ENCODE data around the gene SSH2.

The SSH2 gene

DNA sequence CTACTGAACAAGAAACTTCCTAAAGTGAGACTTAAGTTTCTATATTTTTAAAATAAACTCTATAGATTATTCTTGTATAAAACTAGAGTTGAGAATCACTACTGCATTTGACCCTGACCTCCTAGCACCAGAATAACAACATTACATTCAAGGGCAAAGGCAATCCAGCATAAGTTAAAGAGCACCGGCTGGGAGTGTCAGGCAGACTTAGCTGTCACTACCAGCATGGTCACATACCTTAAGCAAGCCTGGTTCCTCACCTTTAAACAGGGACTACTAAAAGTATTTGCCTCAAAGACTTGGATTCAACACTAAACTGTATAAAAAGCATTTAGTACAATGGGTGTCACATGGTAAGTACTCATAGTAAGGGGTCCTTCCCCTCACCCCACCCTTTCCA is 90.4 kb downstream of the SSH2 start:
- H3K27ac ChIP-seq (ENCODE audit: low read depth in 2 of 2, low read length in 2 of 2): no peak overlapping the region
- no peaks in the 10 kb centered on the region for H3K27me3 ChIP-seq (ENCODE audit: control insufficient read depth in 2 of 2, insufficient read depth in 2 of 2, low read length in 2 of 2)
- no peaks in the 10 kb centered on the region for H3K9me3 ChIP-seq (ENCODE audit: control insufficient read depth in 2 of 2, low read length in 2 of 2)
- peaks cover 0 to 3% of the 10 kb centered on the region in 2 donors for H3K4me1 ChIP-seq (ENCODE audit: control insufficient read depth in 2 of 2, insufficient read depth in 2 of 2, low read length in 2 of 2)
- no peak overlapping the region for H3K9ac ChIP-seq (ENCODE audit: low read depth in 1 of 2, low read length in 2 of 2)
- H3K36me3 ChIP-seq (ENCODE audit: control insufficient read depth in 2 of 2, insufficient read depth in 2 of 2, low read length in 2 of 2): no peaks in the 10 kb centered on the region
- H3K4me3 ChIP-seq (ENCODE audit: low read length in 2 of 2): no peak overlapping the region

DNA sequence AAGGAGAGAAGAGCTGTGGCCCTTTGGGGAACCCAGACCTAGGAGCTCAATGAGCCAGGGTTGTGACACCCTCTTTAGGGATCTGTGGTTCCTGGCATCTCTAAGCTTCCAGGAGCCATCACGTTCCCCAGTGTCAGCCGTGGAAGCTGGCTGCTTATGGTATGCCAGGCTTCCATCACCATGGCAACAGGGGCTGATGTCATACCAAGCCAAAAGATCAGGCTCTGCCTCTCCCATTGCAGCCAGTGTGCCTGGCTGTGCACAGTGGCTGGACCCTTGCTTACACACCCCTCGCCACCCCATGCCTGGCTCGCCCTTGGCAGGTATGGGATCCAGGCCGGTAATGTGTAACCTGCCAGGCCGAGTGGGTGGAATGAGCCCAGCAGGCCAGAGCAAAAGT is 91.1 kb downstream of the SSH2 start:
- no peaks in the 10 kb centered on the region for H3K27me3 ChIP-seq (ENCODE audit: control insufficient read depth in 2 of 2, insufficient read depth in 2 of 2, low read length in 2 of 2)
- H3K27ac ChIP-seq (ENCODE audit: low read depth in 2 of 2, low read length in 2 of 2): no peak overlapping the region
- no peak overlapping the region for H3K4me3 ChIP-seq (ENCODE audit: low read length in 2 of 2)
- no peak overlapping the region for H3K9ac ChIP-seq (ENCODE audit: low read depth in 1 of 2, low read length in 2 of 2)
- no peaks in the 10 kb centered on the region for H3K36me3 ChIP-seq (ENCODE audit: control insufficient read depth in 2 of 2, insufficient read depth in 2 of 2, low read length in 2 of 2)
- H3K9me3 ChIP-seq (ENCODE audit: control insufficient read depth in 2 of 2, low read length in 2 of 2): no peaks in the 10 kb centered on the region
- H3K4me1 ChIP-seq (ENCODE audit: control insufficient read depth in 2 of 2, insufficient read depth in 2 of 2, low read length in 2 of 2): peaks cover 0 to 3% of the 10 kb centered on the region in 2 donors

DNA sequence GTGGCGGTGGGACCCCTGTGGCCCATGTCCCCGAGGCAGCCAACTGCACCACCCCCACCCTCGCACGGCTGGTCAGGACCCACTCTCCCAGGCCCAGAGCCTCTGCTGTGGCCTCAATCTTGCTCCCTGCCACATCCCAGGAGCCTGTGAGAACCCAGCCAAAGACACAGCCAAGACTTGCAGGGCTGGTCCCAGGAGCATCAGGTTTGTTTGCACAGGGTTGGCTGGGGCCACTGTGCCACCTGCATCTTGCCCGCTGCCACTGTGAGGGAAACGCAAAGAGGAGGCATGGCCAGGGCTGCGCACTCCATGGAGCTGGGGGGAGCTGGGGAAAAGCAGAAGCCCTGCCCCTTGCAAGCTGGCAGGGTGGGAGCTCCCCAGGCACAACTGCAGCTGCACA is 92.5 kb downstream of the SSH2 start:
- Histone ChIP-seq H3K36me3 (ENCODE audit: control insufficient read depth in 2 of 2, insufficient read depth in 2 of 2, low read length in 2 of 2) (no peaks in the 10 kb centered on the region), H3K9me3 (ENCODE audit: control insufficient read depth in 2 of 2, low read length in 2 of 2) (no peaks in the 10 kb centered on the region), H3K4me1 (ENCODE audit: control insufficient read depth in 2 of 2, insufficient read depth in 2 of 2, low read length in 2 of 2) (peaks cover 0 to 3% of the 10 kb centered on the region in 2 donors), H3K4me3 (ENCODE audit: low read length in 2 of 2) (no peak overlapping the region), H3K9ac (ENCODE audit: low read depth in 1 of 2, low read length in 2 of 2) (no peak overlapping the region), H3K27ac (ENCODE audit: low read depth in 2 of 2, low read length in 2 of 2) (no peak overlapping the region), H3K27me3 (ENCODE audit: control insufficient read depth in 2 of 2, insufficient read depth in 2 of 2, low read length in 2 of 2) (no peaks in the 10 kb centered on the region)

DNA sequence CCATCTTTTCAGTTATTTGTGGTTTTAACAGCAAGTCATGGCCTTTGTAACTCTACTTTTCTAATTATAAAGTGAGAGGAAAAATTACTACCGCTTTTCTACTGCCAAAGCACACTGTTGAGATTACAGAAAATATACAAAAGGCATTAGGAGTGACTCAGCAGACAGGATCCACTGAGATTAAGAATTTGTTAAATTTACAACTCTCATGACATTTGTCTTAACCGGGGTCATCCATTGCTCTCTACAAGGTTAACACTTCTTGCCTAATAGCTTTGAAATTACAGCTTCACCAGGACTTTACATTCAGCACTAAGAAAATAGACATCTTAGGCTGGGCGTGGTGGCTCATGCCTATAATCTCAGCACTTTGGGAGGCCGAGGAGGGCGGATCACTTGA is 93.4 kb downstream of the SSH2 start:
- H3K9ac ChIP-seq (ENCODE audit: low read depth in 1 of 2, low read length in 2 of 2): no peak overlapping the region
- no peaks in the 10 kb centered on the region for H3K36me3 ChIP-seq (ENCODE audit: control insufficient read depth in 2 of 2, insufficient read depth in 2 of 2, low read length in 2 of 2)
- H3K27ac ChIP-seq (ENCODE audit: low read depth in 2 of 2, low read length in 2 of 2): no peak overlapping the region
- no peaks in the 10 kb centered on the region for H3K9me3 ChIP-seq (ENCODE audit: control insufficient read depth in 2 of 2, low read length in 2 of 2)
- peaks cover 0 to 3% of the 10 kb centered on the region in 2 donors for H3K4me1 ChIP-seq (ENCODE audit: control insufficient read depth in 2 of 2, insufficient read depth in 2 of 2, low read length in 2 of 2)
- H3K4me3 ChIP-seq (ENCODE audit: low read length in 2 of 2): no peak overlapping the region
- H3K27me3 ChIP-seq (ENCODE audit: control insufficient read depth in 2 of 2, insufficient read depth in 2 of 2, low read length in 2 of 2): no peaks in the 10 kb centered on the region

DNA sequence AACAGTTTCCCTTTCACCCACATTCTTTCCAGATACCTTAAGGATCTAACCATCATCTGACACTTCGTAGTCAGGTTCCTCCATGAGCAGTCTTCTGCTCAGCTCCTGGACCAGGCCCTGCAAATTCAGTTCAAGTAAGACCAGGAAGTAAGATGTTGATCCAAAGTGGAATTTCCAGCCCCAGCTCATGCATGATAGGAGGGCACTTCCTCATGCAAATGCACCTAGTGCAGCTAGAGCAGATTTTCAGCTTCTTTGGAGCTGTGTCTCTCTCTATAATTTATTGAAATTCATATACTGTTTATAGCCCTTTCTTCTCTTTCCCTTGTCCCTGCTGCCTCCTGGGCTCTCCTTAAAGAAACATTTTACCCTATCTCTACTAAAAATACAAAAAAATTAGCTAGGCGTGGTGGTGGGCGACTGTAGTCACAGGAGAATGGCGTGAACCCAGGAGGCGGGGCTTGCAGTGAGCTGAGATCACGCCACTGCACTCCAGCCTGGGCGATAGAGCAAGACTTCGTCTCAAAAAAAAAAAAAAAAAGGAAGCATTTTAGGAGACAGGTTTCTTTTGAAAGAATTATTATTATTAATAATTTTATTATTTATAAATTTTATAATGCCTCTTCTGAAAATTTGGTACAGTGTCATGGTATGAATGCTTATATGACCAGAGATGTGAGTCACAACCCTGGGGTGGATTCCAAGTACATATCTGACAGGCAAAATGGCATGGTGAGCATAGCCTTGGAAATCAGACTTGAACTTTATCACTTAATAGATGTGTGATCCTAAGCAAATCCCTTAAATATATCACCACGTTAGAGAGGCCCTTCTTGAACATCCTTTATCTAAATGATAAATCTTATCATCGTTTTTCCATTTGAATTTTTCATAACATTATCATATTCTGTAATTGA is 94.3 kb downstream of the SSH2 start:
- Histone ChIP-seq H3K4me1 (ENCODE audit: control insufficient read depth in 2 of 2, insufficient read depth in 2 of 2, low read length in 2 of 2) (peaks cover 0 to 3% of the 10 kb centered on the region in 2 donors), H3K27ac (ENCODE audit: low read depth in 2 of 2, low read length in 2 of 2) (peak overlapping the region; percentile 18 to 45), H3K9me3 (ENCODE audit: control insufficient read depth in 2 of 2, low read length in 2 of 2) (no peaks in the 10 kb centered on the region), H3K4me3 (ENCODE audit: low read length in 2 of 2) (no peak overlapping the region), H3K27me3 (ENCODE audit: control insufficient read depth in 2 of 2, insufficient read depth in 2 of 2, low read length in 2 of 2) (no peaks in the 10 kb centered on the region), H3K9ac (ENCODE audit: low read depth in 1 of 2, low read length in 2 of 2) (no peak overlapping the region), H3K36me3 (ENCODE audit: control insufficient read depth in 2 of 2, insufficient read depth in 2 of 2, low read length in 2 of 2) (no peaks in the 10 kb centered on the region)

- Histone ChIP-seq H3K36me3 (ENCODE audit: control insufficient read depth in 2 of 2, insufficient read depth in 2 of 2, low read length in 2 of 2) (no peaks in the 10 kb centered on the region), H3K9ac (ENCODE audit: low read depth in 1 of 2, low read length in 2 of 2) (no peak overlapping the region), H3K4me3 (ENCODE audit: low read length in 2 of 2) (no peak overlapping the region), H3K4me1 (ENCODE audit: control insufficient read depth in 2 of 2, insufficient read depth in 2 of 2, low read length in 2 of 2) (peaks cover 0 to 10% of the 10 kb centered on the region in 2 donors), H3K9me3 (ENCODE audit: control insufficient read depth in 2 of 2, low read length in 2 of 2) (no peaks in the 10 kb centered on the region), H3K27me3 (ENCODE audit: control insufficient read depth in 2 of 2, insufficient read depth in 2 of 2, low read length in 2 of 2) (no peaks in the 10 kb centered on the region), H3K27ac (ENCODE audit: low read depth in 2 of 2, low read length in 2 of 2) (no peak overlapping the region)
Observed at GRCh38 chr17:29833801-29834200, 96.2 kb downstream of the SSH2 start.

- H3K4me1 ChIP-seq (ENCODE audit: control insufficient read depth in 2 of 2, insufficient read depth in 2 of 2, low read length in 2 of 2): peaks cover 7 to 31% of the 10 kb centered on the region in 2 donors
- no peaks in the 10 kb centered on the region for H3K36me3 ChIP-seq (ENCODE audit: control insufficient read depth in 2 of 2, insufficient read depth in 2 of 2, low read length in 2 of 2)
- H3K27me3 ChIP-seq (ENCODE audit: control insufficient read depth in 2 of 2, insufficient read depth in 2 of 2, low read length in 2 of 2): no peaks in the 10 kb centered on the region
- no peaks in the 10 kb centered on the region for H3K9me3 ChIP-seq (ENCODE audit: control insufficient read depth in 2 of 2, low read length in 2 of 2)
- no peak overlapping the region for H3K4me3 ChIP-seq (ENCODE audit: low read length in 2 of 2)
- no peak overlapping the region for H3K9ac ChIP-seq (ENCODE audit: low read depth in 1 of 2, low read length in 2 of 2)
- no peak overlapping the region for H3K27ac ChIP-seq (ENCODE audit: low read depth in 2 of 2, low read length in 2 of 2)
Observed at GRCh38 chr17:29828676-29829284, 101.2 kb downstream of the SSH2 start.

GRCh38 chr17:29827179-29827578 is 102.8 kb downstream of the SSH2 start:
- Histone ChIP-seq H3K9me3 (ENCODE audit: control insufficient read depth in 2 of 2, low read length in 2 of 2) (no peaks in the 10 kb centered on the region), H3K4me1 (ENCODE audit: control insufficient read depth in 2 of 2, insufficient read depth in 2 of 2, low read length in 2 of 2) (peaks cover 7 to 31% of the 10 kb centered on the region in 2 donors), H3K27me3 (ENCODE audit: control insufficient read depth in 2 of 2, insufficient read depth in 2 of 2, low read length in 2 of 2) (no peaks in the 10 kb centered on the region), H3K9ac (ENCODE audit: low read depth in 1 of 2, low read length in 2 of 2) (no peak overlapping the region), H3K36me3 (ENCODE audit: control insufficient read depth in 2 of 2, insufficient read depth in 2 of 2, low read length in 2 of 2) (no peaks in the 10 kb centered on the region), H3K27ac (ENCODE audit: low read depth in 2 of 2, low read length in 2 of 2) (peak overlapping the region in 1 of 2 donors; percentile 84), H3K4me3 (ENCODE audit: low read length in 2 of 2) (no peak overlapping the region)

GRCh38 chr17:29826114-29826692 is 103.8 kb downstream of the SSH2 start:
- H3K36me3 ChIP-seq (ENCODE audit: control insufficient read depth in 2 of 2, insufficient read depth in 2 of 2, low read length in 2 of 2): no peaks in the 10 kb centered on the region
- H3K9ac ChIP-seq (ENCODE audit: low read depth in 1 of 2, low read length in 2 of 2): no peak overlapping the region
- peak overlapping the region; percentile 78 to 84 for H3K27ac ChIP-seq (ENCODE audit: low read depth in 2 of 2, low read length in 2 of 2)
- H3K9me3 ChIP-seq (ENCODE audit: control insufficient read depth in 2 of 2, low read length in 2 of 2): no peaks in the 10 kb centered on the region
- H3K27me3 ChIP-seq (ENCODE audit: control insufficient read depth in 2 of 2, insufficient read depth in 2 of 2, low read length in 2 of 2): no peaks in the 10 kb centered on the region
- H3K4me3 ChIP-seq (ENCODE audit: low read length in 2 of 2): peak overlapping the region; percentile 15 to 38
- H3K4me1 ChIP-seq (ENCODE audit: control insufficient read depth in 2 of 2, insufficient read depth in 2 of 2, low read length in 2 of 2): peaks cover 7 to 31% of the 10 kb centered on the region in 2 donors

DNA sequence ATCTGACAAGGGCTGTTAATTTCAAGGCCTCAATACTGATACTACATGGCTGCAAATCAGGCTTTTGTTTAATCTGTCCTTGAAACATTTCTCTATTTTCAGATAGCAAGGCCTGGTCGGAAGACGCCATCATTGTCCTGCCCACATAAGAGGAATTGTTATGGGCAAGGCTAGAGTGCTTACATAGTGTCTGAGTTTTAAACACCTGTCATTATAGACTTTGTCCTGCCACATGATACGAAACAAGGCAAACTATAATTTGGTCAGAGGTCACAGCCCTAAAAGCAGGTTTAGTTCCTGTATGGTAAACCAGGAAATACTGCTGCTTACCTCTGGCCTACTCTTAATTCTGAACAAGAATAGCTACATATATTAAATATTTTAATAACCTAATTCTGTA is 104.4 kb downstream of the SSH2 start:
- H3K9ac ChIP-seq (ENCODE audit: low read depth in 1 of 2, low read length in 2 of 2): no peak overlapping the region
- no peaks in the 10 kb centered on the region for H3K27me3 ChIP-seq (ENCODE audit: control insufficient read depth in 2 of 2, insufficient read depth in 2 of 2, low read length in 2 of 2)
- no peaks in the 10 kb centered on the region for H3K36me3 ChIP-seq (ENCODE audit: control insufficient read depth in 2 of 2, insufficient read depth in 2 of 2, low read length in 2 of 2)
- H3K4me3 ChIP-seq (ENCODE audit: low read length in 2 of 2): no peak overlapping the region
- no peaks in the 10 kb centered on the region for H3K9me3 ChIP-seq (ENCODE audit: control insufficient read depth in 2 of 2, low read length in 2 of 2)
- peak overlapping the region; percentile 84 to 86 for H3K27ac ChIP-seq (ENCODE audit: low read depth in 2 of 2, low read length in 2 of 2)
- H3K4me1 ChIP-seq (ENCODE audit: control insufficient read depth in 2 of 2, insufficient read depth in 2 of 2, low read length in 2 of 2): peaks cover 7 to 31% of the 10 kb centered on the region in 2 donors
